HG03571 (cell line): ENCODE measurements around the gene CSNK1A1.
"Not testable (repeated sequence)": the region's sequence is repeated elsewhere in the genome, so short reads cannot be mapped to it uniquely, and the experiment has no call there.

Experiments used
- ATAC-seq: cut with Tn5 transposase; IDR thresholded peaks from one replicate; pipeline ENCODE4 v1.9.1; 2021; ENCODE audit not compliant: unreplicated experiment

CSNK1A1 gene

DNA sequence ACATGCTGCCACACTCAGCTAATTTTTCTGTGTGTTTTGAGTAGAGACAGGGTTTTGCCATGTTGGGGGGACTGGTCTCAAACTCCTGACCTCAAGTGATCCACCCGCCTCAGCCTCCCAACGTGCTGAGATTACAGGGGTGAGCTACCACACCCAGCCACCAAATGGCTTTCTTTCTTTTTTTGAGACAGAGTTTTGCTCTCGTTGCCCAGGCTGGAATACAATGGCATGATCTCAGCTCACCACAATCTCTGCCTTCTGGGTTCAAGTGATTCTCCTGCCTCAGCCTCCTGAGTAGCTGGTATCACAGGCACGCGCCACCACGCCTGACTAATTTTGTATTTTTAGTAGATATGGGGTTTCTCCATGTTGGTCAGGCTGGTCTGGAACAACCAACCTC, 15.5 kb downstream of the CSNK1A1 start:
- not testable (repeated sequence) for ATAC-seq

GRCh38 chr5:149532413-149532812, 18.8 kb downstream of the CSNK1A1 start:
- ATAC-seq: no peak

GRCh38 chr5:149529463-149529862, 21.8 kb downstream of the CSNK1A1 start:
- ATAC-seq: no peak

DNA sequence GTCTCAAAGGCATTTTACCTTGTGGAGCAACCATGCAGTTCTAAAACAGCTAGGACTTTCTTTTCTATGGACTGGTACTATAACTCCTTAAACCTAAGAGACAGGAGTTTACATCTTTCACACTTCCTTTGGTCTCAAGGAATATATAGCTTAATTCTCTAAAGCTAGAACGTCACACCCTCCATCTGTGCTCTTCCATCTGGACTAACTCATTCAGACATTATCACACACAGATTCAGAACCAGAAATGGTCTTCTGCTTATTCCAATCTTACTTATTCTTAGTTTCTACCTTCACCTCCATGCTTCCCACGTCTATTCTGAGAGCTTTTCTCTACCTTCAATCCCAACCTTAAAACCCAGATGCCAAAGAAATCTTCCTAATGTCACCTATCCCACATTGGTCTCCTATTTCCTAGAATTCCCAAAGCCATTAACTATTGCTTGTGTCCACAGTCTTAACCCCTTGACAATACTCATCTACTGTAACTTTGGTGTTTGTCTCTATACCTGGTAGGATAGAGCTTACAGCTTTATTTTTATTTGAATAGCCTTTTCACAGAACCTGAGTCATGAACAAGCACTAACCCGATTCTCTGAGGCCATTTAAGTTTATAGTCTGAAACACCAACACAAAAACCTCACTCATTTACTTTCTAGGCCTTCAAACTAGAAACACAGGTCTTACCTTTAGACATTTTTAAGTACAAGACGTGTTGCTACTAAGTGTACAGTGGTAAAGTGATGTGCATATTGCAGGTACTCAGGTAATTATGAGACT, 22.8 kb downstream of the CSNK1A1 start:
- ATAC-seq: no peak

- ATAC-seq: no peak
These were observed 24.2 kb downstream of the CSNK1A1 start for GRCh38 chr5:149526845-149527590.

GRCh38 chr5:149521739-149522685, 29.2 kb downstream of the CSNK1A1 start:
- no peak for ATAC-seq

GRCh38 chr5:149519601-149520000, 31.6 kb downstream of the CSNK1A1 start:
- no peak for ATAC-seq

- ATAC-seq: no peak
These were observed 32.6 kb downstream of the CSNK1A1 start for GRCh38 chr5:149518620-149519019.

DNA sequence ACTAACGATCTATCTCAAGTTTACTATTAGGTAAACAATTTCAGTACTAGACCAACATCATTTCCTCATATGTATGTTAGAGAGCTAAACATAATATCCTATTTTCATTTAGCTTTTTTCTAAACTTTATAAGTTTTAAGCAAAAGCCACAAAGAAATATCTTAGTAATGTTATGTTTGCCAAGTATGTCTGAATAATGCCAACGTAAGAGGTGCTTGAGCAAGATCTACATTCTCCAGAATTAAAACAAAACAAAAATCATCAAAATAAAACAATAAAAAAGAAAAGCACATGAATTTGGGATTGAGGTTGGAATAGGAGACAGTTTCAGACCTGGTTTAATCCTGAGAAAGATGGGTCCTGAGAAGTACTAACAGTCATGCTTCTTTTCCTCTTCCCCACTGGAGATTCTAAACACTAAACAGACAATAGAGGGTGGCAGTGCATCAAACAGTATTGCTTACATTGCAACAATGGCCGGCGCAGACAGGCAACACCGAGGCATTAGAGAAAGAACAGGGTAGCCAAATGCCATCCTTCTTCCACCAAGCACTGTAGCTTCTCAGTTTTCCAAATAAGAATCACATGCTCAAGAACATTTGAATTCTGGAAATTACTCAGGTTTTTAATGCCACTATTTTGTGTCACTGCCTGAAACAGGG, 33.6 kb downstream of the CSNK1A1 start:
- ATAC-seq: no peak

GRCh38 chr5:149514512-149514911, 36.7 kb downstream of the CSNK1A1 start:
- ATAC-seq: no peak

DNA sequence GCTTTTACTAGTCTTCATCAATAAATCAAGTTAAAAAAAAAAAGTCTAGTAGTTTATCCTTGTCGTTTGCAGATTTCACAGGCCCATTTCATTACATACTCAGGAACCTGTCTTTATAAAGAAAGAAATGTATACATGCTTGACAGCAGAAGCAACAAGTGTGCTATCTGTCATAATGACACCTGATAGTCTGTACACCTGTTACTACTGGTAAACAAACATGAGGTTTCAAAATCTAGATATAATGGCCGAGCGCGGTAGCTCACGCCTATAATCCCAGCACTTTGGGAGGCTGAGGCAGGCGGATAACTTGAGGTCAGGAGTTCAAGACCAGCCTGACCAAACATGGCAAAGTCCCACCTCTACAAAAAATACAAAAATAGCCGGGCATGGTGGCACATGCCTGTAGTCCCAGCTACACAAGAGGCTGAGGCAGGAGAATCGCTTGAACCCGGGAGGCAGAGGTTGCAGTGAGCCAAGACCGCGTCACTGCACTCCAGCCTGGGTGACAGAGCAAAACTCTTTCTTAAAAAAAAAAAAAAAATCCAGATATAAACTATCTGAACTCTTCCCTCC, 37.8 kb downstream of the CSNK1A1 start:
- not testable (repeated sequence) for ATAC-seq

DNA sequence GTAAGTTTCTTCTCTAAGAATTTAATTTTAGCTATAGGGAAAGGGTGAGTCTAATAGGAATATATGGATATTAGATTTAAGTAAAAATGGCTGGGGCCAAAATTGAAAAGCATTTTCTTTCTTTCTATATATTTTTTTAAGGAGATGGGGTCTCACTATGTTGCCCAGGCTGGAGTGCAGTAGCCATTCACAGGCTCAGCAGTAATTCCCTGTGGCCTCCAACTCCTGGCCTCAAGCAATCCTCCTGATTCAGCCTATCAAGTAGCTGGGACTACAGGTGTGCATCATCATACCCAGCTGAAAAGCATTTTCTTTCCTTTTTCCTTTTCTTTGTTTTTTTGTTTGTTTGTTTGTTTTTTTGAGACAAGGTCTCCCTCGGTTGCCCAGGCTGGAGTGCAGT, 41.1 kb downstream of the CSNK1A1 start:
- no peak for ATAC-seq

DNA sequence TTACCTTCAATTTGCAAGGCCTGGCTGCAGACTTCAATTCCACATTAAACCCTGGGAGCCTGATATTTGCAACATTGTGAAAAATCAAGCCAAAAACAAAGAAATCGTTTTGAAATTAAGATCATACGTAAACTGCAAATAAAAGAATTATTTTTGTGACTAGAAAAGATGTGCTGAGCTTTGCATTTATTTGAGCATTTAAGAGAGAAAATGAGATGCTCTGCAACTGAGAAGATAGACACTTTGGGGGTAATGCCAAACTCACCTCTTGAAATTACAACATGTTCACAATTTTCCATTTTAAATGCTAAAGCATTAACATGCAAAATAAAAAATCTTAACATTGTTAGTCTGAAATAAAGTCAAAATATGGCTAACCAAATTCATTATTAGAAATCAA, 46.6 kb downstream of the CSNK1A1 start:
- ATAC-seq: no peak

- ATAC-seq: no peak
These were observed 48.2 kb downstream of the CSNK1A1 start for GRCh38 chr5:149503006-149503405.

GRCh38 chr5:149500922-149501582, 50.2 kb downstream of the CSNK1A1 start:
- no peak for ATAC-seq

DNA sequence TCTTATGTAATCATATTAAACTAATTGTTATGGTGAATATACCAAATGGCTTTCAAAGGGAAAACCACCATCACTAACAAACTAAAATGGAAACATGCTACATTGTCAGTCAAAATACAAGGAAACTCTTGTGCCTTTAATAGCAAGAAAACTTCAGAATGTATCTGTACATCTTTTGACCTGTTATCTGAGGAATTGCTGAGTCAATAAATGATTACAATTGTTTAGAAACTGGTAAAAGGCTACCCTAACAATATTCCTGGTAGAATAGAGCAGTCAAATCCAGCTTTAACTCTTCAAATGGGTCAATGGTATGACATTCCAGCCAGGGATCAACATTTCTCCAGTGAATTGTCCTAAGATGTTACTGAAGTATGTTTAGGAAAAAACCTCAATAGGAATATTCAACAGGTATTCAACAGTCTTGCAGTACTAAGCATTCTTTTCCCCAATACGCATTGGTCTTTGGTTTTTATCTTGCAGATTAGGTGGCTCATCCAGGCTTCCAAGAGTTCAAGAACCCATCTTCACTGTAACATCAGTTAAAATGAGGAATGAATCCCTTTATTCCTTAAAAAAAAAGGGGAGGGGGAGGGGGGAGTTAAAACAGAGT, 52.4 kb downstream of the CSNK1A1 start:
- no peak for ATAC-seq

GRCh38 chr5:149497357-149497756, 53.9 kb downstream of the CSNK1A1 start:
- ATAC-seq: no peak

DNA sequence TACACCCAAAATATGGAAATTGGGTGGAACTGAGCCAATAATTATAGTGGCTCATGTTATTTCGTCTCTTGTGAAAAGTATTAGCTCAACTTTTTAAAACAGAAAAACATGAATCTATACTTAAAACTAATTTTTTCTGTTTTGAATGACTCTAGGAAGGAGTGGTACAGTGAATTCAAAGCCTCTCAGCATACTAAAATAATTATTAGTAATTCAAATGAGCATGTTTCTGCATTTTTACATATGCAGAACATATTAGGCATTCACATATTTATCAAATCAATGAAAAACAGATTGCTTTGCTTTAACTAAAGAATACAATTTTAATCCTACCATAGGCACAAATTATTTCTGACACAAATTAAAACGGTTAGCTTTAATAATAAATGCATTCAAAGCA, 54.3 kb downstream of the CSNK1A1 start:
- ATAC-seq: no peak

DNA sequence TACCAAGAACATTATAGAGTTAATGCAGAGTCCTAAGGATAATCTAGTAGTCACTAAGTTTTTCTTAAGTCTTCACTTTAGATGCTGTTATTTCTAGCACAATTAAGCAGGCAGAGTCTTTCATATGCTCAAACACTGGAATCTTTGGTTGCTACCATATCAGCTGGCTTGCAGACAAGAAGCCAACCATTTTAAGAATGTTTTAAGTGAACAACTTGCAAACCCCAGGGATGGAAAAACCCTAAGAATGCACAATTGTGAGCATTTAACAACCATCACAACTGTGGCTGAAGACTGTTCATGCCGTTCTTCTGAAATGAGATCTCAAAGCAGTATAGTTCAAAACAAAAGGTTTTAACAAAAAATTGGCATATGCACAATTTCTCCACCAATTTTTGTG, 55.1 kb downstream of the CSNK1A1 start:
- no peak for ATAC-seq
